Sigmoid colon (tissue), 3 donors: ENCODE data around the gene ST6GALNAC3.

Experiments
- POLR2A ChIP-seq, 2 donors: fragments of 450-650 bp; IDR thresholded peaks; one replicate each; pipeline ENCODE4 v1.6.1; 2016; ENCODE audit warnings: antibody characterized with exemption in 2 of 2, mild to moderate bottlenecking in 2 of 2, moderate library complexity in 2 of 2
- TF ChIP-seq, protein P1 (sequence below), 4 experiments: fragments of 450-650 bp in 3 of 4; fragments of 200-600 bp in 1 of 4; IDR thresholded peaks; one replicate each; pipeline ENCODE4 v1.5.1; 2016 to 2019; ENCODE audit warnings: antibody characterized with exemption in 4 of 4, mild to moderate bottlenecking in 3 of 4, moderate library complexity in 2 of 4

DNA sequence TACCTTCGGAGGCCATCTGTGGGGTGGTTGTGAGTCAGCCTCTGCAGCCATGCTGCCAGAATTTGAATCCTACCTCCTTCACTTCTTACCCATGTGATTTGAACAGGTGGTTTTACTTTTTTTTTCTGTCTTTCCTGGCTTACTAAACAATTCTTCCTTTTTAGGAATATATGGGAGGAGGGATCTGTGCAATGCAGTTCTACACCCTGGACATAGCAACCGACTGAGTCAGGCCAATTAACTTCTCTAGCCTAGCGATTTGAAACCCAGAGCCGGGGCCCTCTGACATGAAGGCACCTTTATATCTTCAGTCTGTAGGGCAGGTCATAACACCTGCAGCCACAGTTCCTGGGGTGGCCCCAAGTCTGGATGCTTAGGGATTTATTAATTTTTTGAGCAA lies 83.6 kb downstream of the ST6GALNAC3 start:
- TF ChIP-seq, protein P1, sequence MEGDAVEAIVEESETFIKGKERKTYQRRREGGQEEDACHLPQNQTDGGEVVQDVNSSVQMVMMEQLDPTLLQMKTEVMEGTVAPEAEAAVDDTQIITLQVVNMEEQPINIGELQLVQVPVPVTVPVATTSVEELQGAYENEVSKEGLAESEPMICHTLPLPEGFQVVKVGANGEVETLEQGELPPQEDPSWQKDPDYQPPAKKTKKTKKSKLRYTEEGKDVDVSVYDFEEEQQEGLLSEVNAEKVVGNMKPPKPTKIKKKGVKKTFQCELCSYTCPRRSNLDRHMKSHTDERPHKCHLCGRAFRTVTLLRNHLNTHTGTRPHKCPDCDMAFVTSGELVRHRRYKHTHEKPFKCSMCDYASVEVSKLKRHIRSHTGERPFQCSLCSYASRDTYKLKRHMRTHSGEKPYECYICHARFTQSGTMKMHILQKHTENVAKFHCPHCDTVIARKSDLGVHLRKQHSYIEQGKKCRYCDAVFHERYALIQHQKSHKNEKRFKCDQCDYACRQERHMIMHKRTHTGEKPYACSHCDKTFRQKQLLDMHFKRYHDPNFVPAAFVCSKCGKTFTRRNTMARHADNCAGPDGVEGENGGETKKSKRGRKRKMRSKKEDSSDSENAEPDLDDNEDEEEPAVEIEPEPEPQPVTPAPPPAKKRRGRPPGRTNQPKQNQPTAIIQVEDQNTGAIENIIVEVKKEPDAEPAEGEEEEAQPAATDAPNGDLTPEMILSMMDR (IDR thresholded peaks at IDR 0.05) = no peak
- no peak for TF ChIP-seq POLR2A (IDR thresholded peaks at IDR 0.05)
